MV-4-11 (cell line): ENCODE results near the gene CACUL1.

Experiments
- DNase-seq: peaks from one replicate; lab custom pipeline; 2025; lab: John Stamatoyannopoulos, UW

The CACUL1 gene

DNA sequence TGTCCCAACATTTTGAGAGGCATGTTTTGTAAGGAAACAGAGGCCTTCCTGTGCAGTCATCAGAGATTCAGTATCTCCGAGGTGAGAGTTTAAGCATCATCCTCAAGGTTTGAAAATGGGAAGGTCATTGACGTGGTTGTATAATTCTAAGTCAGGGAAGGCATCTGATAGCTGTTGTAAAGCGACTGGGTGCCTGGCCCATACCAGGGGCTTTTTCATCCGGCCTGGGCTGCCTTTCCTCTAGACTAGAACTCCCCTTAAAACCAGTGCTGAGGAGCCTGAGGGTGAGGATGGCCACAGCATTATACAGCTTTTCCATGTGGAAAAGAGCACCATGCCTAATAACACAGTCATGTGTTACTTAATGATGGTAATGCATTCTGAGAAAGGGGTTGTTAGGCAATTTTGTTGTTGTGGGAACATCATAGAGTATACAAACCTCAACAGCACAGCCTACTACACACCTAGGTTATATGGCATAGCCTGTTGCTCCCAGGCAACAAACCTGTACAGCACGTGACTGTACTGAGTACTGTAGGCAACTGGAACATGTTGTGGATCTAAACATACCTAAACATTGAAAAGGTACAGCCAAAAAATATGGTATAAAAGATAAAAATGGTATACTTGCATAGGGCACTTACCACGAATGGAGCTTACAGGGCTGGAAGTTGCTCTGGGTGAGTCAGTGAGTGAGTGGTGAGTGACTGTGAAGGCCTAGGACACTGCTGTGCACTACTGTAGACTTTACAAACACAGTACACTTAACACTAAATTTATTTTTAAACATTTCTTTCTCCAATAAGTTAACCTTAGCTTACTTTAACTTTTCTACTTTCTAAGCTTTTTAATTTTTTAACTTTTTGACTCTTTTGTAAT is 13.5 kb upstream of the CACUL1 start:
- DNase-seq, result no peak

DNA sequence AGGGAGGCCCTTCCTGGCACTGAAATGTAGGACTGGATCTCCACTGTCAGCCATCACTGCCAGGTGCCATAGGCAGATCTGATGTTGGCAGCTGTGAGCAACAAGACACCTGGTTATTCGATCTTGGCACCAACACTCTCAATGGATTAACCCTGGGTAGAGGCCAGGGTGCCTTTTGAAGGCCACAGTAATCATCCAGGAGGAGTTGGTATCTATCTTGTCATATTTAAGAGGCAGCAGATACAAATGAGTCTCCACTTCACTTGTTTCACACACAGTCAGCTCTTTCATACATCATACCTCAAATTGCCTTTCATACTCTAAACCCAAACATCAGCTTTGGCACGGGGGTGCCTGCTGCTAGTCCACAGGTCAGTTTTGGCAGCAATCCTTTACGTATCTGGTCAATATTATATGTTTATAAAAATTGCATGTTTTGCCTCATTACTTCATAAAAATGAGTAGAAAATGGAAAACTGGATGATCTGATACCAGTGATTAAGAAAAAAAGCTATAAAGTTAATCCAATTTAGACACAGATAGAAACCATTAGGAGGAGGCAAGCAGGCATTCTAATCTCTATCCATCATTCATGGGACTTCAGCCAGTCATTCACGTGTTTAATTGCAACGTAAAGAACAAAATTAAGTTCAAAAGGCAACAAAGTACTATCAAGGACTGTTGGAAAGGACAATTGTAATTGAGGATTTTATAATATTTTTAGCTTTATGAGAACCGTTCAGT is 12.7 kb upstream of the CACUL1 start:
- no peak for DNase-seq

DNA sequence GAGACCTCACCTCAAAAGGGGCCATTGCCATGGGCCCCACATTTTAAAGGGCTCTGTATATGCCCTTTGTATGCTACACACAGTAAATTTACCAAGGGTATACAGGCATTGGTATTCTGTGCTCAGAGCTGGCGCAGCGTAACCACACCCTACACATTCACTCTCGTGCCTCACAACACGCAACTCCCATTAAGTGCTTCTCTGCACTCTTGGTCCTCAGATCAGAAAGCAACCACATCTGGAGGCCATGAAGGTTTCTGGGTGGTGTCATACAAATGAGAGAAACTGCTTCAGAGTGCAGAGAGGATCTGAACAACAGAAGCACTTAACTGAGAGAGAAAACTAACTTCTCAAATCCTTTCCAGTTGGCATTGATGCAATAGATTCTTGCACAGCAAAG is 9.4 kb upstream of the CACUL1 start:
- DNase-seq, result no peak

DNA sequence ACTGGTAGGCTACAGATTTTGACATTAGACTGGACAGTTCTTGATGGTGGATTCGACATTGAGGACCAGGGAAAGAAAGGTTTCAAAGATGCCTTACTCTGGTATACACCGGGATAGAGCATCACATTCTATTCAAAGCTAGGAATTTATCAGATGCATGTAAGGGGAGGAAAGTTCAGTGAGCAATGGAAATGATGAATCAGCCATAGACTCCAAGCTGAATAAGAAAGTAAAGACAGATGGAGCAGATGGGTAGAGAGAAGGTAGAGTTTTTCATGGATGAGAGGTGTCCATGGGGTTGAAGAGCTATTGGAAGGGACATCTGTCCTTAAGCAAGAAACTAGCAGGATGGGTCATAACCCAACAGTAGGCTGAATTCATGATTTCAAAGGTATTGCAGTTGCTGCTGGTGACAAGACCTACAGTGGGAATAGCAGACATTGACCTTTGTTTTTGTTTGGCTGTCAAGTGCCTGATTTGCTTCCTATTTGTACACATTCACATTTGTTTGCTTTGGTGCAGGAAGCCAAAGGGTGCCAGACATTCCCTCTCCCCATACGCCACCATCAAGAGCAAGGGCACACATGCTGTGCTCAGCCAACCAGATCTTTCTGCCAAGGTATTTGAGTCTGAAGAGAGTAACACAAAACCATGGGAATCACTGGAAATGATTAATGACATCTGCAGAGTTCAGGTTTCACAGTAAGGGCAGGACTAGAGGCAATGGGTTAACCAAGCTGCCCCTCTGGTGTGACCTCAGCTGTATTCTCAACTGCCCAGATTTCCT is 8.6 kb upstream of the CACUL1 start:
- no peak for DNase-seq

DNA sequence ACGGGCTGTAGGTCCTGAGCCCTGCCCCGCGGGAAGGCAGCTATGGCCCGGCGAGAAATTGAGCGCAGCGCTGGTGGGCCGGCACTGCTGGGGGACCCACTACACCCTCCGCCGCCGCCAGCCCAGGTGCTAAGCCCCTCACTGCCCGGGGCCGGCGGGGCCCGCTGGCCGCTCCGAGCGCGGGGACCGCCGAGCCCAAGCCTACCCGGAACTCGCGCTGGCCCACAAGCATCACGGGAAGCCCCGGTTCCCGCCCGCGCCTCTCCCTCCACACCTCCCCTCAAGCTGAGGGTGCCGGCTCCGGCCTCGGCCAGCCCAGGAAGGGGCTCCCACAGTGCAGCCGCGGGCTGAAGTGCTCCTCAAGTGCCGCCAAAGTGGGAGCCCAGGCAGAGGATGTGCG is 5.5 kb upstream of the CACUL1 start:
- no peak for DNase-seq

DNA sequence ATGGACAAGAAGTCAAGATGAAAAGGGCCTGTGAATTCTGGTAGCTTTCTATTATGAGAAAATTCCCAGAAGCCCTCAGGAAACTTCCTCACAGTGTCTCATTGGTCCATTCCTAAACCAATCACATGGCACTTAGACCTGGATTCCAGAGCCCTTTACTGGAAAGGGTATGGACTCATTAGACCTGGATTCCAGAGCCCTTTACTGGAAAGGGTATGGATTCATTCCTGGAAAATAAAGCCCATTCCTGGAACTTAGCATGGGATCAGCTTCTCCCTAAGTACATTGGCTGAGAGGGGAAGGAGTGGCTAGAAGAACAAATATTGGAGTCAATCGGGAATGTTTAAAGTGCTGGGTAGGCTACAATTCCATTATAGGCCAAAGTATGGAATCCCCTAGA is 3.7 kb upstream of the CACUL1 start:
- no peak for DNase-seq

DNA sequence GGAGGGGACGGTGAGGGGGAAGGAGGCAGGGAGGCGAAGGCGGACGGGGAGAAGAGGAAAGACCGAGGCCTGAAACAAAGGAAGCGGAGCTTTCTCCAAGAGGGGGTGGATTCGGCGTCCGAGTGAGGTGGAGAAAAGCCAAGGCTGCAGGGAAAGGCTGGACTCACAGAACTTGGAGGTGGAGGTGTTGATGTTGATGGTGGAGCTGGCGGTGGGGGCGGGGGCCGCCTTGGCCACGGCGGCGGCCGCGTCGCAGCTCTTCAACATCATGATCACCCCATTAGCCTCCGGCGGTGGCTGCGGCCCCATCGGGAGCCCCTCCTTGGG is 578 bp downstream of the CACUL1 start:
- DNase-seq, result no peak

DNA sequence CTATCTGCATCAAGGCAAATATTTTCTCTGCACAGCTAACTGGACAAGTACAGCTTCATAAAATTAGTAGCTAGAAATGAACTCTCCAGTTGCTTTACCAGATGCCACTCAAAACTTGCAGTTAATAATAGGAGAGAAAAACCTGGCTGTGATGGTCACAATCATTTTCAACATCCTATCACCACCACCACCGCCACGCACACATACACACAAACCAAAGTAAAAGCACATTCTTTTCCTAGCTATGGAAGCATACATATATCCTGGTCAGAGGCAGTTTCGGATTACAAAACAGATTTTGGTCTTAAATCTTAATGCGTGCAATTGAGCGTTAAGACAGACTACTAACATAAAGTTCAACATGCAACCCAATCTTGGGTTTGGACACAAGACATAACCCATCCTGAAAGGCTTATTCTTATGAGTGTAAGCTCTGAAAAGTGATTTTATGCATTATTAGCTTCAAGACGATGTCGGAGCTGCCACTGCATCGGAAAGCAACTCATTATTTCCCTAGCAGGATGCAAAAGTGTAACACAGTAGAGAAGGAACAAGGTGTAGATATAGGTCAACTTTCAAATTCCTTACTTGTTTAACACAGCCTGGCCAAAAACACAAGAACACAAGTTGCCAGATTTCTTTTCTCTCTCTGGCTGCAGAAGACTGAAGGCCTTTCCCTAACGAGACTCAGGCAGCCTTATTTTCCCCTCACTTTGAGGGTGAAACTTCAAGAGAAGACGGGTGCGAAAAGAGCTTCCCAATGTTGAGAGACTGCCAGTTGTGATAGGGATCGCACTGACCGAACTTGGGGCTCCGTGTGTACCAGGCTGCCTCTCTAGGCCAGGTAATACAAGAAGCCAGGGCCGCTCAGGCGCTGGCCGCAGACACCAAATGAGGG is 1.2 kb downstream of the CACUL1 start:
- no peak for DNase-seq

DNA sequence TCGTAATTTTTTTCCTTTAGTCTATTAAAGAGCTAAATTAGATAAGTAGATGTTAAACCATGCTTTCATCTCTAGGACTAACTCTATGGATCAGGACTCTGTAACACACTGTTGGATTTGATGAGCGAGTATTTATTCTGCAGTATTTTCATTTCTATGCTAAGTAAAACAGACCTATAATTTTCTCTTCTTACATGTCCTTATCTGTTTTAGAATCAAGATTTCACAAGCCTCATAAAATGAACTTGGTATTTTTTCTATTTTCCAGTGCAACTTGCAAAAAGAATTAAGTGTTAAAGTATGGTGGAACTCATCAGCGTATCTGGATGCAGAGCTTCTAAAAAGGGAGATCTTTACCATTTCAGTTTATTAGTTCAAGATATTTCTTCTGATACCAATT is 2.4 kb downstream of the CACUL1 start:
- no peak for DNase-seq

DNA sequence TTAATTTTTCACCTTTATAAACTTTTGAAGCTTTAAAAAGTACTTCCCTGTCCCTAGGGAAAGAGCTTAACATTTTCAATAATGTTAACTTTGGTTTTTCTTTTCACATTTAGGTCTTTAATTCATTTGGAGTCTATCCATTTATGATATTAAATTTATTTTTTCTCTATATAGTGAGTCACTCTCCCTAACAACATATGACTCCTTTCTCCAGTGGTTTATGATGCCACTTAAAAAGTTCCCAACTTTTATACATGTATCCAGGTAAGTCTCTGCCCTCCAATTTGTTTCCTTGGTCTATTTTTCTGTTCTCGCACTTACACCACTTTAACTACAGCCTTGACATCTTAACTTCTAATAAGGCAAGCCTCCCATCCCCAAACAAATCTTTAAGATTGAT is 3.5 kb downstream of the CACUL1 start:
- no peak for DNase-seq

DNA sequence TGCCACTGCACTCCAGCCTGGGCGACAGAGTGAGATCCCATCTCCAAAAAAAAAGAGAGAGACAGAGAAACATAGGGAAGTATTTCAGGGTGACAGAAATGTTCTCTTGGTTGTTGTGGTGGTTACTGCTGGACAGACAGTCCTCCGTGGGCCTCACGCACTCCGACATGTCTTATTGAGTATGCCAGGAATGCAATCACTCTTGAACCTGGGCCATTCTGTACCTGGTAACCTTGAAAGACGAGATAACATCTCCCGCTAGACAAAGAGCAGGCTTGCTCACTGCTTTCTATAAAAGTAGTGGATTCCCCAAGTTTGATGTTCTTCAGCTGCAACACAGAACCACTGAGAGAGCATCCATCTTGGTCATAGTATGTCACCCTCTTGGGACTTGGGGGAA is 6.7 kb downstream of the CACUL1 start:
- no peak for DNase-seq

DNA sequence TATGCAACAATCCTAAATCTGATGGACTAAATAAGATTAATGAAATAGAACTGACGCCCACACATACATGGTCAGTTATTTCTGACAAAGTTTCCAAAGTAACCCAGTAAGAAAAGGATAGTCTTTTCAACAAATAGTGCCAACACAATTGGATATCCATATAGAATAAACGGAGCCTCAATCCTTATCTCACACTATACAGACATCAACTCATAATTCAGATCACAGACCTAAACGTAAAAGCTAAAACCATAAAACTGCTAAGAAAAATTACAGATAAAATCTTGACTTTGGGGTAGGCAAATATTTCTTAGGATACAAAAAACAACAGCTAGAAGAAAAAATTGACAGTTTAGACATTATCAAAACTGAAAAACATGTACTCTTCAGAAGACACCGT is 8.5 kb downstream of the CACUL1 start:
- no peak for DNase-seq

DNA sequence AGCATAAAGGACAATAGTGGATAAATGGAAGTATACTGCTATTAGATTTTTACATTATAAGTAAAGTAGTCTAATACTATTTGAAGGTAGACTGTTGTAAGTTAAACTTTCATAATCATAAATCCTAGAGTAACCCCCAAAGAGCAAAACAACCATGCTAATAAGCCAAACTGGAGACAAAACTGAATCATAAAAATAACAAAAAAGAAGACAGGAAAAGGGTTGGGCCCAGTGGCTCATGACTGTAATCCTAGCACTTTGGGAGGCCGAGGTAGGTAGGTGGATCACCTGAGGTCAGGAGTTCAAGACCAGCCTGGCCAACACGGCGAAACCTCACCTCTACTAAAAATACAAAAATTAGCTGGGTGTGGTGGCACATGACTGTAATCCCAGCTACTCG is 9.7 kb downstream of the CACUL1 start:
- DNase-seq, result no peak

DNA sequence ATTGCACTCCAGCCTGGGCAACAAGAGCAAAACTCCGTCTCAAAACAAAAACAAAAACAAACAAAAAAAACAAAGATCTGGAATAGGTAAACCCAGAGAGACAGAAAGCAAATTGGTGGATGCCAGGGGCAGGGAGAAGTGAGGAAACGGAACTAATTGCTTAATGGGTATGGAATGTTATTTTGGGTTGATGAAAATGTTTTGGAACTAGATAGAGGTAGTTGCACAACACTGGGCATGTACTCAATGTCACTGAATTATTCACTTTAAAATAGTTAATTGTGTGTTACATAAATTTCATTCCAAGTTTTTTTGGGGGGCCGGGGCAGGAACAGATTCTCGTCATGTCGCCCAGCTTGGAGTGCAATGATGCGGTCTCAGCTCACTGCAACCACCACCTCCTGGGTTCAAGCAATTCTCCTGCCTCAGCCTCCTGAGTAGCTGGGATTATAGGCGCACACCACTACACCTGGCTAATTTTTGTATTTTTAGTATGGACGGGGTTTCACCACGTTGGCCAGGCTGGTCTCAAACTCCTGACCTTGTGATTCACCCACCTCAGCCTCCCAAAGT is 10.3 kb downstream of the CACUL1 start:
- peak; percentile 16 for DNase-seq

DNA sequence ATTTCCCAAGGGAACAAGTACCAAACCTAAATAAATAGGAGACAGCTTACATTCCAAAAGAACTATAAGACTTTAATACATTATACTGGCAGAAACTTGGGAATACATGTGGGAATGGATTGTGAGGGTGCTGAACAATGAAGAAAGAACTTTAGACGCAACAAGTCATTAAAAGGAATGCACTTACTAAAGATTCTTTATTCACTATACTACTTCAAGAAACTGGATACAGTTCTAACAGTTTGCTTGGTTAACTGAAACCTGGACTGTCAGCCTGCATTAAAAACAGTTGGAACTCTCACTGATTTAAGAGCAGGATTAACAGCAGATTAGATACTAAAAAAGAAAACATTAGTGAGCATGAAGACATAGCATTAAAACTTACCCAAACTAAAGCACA is 12.0 kb downstream of the CACUL1 start:
- no peak for DNase-seq

DNA sequence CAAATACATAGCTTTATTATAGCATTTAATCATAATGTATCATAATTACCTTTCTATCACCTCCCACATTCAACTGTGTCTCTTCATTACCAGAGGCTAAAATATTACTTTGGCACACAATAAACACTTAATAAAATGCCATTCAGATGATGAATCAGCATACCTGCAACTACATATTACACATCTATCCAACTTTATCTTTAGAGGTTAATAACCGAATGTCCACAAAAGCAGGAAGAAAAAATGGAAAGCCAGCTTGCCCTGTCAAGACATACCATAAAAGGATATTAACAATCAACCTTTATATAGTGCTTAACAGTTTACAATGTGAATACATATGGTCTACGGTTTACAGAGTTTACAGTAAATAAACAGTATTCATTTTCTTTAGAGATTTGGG is 12.7 kb downstream of the CACUL1 start:
- DNase-seq, result no peak

DNA sequence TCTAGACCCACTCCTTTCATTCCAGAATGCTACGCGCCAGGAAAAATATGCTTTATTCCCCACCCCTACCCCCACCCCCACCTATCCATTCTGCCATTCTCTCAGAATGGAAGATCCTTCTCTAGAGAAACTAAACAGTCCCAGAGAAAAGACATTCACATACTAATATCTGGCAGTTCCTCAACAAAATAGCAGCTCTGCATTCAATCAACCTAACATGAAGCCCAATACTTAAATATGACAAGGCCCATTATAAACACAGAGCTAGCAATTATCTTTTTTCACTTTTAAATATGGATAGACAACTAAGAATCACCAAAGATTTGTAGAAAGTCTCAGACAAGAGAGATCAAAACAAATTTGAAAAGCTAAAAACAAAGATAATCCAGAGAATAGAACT is 16.4 kb downstream of the CACUL1 start:
- DNase-seq, result no peak

DNA sequence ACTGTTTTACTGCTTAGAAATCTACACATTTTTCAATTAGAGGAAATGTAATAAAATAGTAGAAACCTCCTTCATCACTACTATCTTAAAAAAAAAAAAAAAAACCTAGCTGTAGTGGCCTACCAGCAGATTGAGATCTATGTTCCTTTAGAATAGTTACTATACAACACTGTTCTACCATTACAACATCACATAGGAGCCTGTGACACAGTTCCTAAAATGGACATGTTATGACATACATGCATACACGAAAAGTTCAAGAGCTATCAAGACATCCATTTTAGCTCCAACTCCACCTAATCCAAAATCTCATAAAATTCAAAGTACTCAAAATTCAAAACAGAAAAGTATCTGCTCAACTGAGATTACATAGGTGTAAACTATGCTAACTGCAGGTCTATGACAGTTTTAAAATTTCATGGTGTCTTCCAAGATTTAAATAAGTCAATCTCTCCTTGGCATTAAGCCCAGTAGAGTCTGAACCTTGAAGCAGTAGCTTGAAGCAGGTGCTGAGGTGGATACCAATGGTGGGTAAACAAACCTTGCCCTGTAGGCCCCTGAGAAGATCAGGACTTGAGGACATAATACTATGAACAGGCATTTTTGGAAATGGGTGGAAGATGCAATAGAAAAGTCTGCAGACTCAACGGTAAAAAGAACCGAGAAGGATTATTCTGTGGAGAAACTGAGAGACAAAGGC is 17.0 kb downstream of the CACUL1 start:
- DNase-seq, result peak; percentile 43

DNA sequence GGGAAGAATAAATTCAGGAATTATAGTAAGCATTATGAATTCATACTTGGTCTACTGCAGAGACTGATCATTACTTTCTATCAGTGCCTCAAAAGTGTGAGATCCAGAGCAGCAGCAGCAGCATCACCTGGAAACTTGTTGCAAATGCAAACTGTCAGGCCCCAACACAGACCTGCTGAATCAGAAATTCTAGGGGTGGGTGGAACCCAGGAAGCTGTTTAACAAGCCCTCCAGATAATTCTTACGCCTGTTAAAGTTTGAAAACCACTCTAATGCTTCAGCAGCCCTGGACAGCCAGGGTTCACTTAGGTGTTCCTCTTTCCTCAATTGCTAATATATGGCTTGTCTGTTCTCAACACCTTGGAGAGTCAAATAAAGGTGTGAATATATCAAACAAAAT is 19.5 kb downstream of the CACUL1 start:
- DNase-seq, result no peak

DNA sequence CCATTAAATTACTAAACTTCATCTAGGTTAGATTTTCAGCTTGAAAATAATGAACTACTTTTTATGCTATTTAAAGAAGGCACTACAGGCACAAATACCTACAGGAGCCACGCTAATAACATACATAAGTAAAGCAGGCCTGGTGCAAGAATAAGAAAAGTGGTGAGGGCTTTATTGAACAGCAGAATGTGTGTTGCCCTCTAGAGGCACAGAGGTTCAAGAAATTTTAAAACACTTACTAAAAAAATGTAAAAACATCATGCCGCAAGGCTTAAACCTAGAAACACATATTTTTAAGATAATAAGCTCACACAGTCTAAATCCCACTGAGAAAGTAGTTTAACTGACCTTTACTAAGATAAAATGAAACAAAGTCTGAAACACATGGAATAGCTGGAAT is 20.3 kb downstream of the CACUL1 start:
- DNase-seq, result no peak
